Measurements from ENCODE around the gene SCAF11. TPM values are rescaled to one million over a fixed set of nuclear protein-coding genes. Genes with fewer than 3 reads are reported as not detected.
A peak's percentile ranks its signal among the peaks of the same experiment; 100 is the strongest.

SCAF11 gene
- total and polyA plus RNA-seq, 2 experiments from 2014 or later = 77.0 to 84.8 TPM

- TF ChIP-seq, protein P1, sequence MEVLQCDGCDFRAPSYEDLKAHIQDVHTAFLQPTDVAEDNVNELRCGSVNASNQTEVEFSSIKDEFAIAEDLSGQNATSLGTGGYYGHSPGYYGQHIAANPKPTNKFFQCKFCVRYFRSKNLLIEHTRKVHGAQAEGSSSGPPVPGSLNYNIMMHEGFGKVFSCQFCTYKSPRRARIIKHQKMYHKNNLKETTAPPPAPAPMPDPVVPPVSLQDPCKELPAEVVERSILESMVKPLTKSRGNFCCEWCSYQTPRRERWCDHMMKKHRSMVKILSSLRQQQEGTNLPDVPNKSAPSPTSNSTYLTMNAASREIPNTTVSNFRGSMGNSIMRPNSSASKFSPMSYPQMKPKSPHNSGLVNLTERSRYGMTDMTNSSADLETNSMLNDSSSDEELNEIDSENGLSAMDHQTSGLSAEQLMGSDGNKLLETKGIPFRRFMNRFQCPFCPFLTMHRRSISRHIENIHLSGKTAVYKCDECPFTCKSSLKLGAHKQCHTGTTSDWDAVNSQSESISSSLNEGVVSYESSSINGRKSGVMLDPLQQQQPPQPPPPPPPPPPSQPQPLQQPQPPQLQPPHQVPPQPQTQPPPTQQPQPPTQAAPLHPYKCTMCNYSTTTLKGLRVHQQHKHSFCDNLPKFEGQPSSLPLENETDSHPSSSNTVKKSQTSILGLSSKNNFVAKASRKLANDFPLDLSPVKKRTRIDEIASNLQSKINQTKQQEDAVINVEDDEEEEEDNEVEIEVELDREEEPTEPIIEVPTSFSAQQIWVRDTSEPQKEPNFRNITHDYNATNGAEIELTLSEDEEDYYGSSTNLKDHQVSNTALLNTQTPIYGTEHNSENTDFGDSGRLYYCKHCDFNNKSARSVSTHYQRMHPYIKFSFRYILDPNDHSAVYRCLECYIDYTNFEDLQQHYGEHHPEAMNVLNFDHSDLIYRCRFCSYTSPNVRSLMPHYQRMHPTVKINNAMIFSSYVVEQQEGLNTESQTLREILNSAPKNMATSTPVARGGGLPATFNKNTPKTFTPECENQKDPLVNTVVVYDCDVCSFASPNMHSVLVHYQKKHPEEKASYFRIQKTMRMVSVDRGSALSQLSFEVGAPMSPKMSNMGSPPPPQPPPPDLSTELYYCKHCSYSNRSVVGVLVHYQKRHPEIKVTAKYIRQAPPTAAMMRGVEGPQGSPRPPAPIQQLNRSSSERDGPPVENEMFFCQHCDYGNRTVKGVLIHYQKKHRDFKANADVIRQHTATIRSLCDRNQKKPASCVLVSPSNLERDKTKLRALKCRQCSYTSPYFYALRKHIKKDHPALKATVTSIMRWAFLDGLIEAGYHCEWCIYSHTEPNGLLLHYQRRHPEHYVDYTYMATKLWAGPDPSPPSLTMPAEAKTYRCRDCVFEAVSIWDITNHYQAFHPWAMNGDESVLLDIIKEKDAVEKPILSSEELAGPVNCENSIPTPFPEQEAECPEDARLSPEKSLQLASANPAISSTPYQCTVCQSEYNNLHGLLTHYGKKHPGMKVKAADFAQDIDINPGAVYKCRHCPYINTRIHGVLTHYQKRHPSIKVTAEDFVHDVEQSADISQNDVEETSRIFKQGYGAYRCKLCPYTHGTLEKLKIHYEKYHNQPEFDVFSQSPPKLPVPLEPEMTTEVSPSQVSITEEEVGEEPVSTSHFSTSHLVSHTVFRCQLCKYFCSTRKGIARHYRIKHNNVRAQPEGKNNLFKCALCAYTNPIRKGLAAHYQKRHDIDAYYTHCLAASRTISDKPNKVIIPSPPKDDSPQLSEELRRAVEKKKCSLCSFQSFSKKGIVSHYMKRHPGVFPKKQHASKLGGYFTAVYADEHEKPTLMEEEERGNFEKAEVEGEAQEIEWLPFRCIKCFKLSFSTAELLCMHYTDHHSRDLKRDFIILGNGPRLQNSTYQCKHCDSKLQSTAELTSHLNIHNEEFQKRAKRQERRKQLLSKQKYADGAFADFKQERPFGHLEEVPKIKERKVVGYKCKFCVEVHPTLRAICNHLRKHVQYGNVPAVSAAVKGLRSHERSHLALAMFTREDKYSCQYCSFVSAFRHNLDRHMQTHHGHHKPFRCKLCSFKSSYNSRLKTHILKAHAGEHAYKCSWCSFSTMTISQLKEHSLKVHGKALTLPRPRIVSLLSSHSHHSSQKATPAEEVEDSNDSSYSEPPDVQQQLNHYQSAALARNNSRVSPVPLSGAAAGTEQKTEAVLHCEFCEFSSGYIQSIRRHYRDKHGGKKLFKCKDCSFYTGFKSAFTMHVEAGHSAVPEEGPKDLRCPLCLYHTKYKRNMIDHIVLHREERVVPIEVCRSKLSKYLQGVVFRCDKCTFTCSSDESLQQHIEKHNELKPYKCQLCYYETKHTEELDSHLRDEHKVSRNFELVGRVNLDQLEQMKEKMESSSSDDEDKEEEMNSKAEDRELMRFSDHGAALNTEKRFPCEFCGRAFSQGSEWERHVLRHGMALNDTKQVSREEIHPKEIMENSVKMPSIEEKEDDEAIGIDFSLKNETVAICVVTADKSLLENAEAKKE (CRISPR knock-in tag; IDR thresholded peaks at IDR 0.05) = no peak
- TF ChIP-seq POLR2AphosphoS5 (IDR thresholded peaks at IDR 0.05; ENCODE audit: low read depth) (no peak), STAT1 (IDR thresholded peaks at IDR 0.05; ENCODE audit: unreplicated experiment) (no peak), JUNB (IDR thresholded peaks at IDR 0.05; ENCODE audit: unreplicated experiment) (no peak), NANOG (IDR thresholded peaks at IDR 0.05; ENCODE audit: borderline replicate concordance) (no peak)
- TF ChIP-seq, protein P2, sequence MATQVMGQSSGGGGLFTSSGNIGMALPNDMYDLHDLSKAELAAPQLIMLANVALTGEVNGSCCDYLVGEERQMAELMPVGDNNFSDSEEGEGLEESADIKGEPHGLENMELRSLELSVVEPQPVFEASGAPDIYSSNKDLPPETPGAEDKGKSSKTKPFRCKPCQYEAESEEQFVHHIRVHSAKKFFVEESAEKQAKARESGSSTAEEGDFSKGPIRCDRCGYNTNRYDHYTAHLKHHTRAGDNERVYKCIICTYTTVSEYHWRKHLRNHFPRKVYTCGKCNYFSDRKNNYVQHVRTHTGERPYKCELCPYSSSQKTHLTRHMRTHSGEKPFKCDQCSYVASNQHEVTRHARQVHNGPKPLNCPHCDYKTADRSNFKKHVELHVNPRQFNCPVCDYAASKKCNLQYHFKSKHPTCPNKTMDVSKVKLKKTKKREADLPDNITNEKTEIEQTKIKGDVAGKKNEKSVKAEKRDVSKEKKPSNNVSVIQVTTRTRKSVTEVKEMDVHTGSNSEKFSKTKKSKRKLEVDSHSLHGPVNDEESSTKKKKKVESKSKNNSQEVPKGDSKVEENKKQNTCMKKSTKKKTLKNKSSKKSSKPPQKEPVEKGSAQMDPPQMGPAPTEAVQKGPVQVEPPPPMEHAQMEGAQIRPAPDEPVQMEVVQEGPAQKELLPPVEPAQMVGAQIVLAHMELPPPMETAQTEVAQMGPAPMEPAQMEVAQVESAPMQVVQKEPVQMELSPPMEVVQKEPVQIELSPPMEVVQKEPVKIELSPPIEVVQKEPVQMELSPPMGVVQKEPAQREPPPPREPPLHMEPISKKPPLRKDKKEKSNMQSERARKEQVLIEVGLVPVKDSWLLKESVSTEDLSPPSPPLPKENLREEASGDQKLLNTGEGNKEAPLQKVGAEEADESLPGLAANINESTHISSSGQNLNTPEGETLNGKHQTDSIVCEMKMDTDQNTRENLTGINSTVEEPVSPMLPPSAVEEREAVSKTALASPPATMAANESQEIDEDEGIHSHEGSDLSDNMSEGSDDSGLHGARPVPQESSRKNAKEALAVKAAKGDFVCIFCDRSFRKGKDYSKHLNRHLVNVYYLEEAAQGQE (IDR thresholded peaks at IDR 0.05; ENCODE audit: unreplicated experiment) = no peak
These were observed 12.8 kb downstream of the SCAF11 start (continued) for GRCh38 chr12:45977620-45978019.

DNA sequence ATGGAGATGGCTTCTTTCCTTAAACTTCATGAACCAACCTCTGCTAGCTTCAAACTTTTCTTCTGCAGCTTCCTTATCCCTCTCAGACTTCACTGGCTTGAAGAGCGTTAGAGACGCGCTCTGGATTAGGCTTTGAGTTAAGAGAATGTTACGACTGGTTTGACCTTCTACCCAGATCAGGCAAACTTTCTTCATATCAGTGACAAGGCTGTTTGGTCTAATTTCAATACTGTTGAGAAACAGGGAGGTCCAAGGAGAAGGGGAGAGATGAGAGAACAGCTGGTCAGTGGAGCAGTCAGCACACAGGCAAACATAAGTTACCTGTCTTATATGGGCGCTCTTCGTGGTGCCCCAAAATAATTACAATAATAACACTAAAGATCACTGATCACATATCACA, 14.9 kb downstream of the SCAF11 start:
- H3K27ac ChIP-seq (ENCODE audit: low read depth) = no peak overlapping the region
- H3K36me3 Mint-ChIP-seq (ENCODE audit: low read depth) = peaks cover 4% of the 10 kb centered on the region; the same call in 1 of the 3 replicates
- H3K36me3 ChIP-seq (ENCODE audit: insufficient read depth) = no peaks in the 10 kb centered on the region
- peaks cover 27% of the 10 kb centered on the region for H3K4me1 Mint-ChIP-seq
- H3K4me3 ChIP-seq = no peak overlapping the region
- ATAC-seq = no peak
- H3K27me3 ChIP-seq (ENCODE audit: insufficient read depth) = no peaks in the 10 kb centered on the region
- no peaks in the 10 kb centered on the region for H3K9me2 ChIP-seq (ENCODE audit: insufficient read depth)
- H3K27me3 Mint-ChIP-seq (ENCODE audit: insufficient read depth, low read depth, poor library complexity) = no peaks in the 10 kb centered on the region
- 0 out of 2 replicates have a peak overlapping the region, but pooled peaks have one; percentile 37 for H3K27ac Mint-ChIP-seq
- H3K9me3 Mint-ChIP-seq = no peaks in the 10 kb centered on the region
- no peak for DNase-seq (ENCODE audit: low spot score)
- H3K4me3 Mint-ChIP-seq = no peak overlapping the region
- no peak overlapping the region for H2AFZ ChIP-seq
- H3K4me1 ChIP-seq (ENCODE audit: insufficient read depth) = no peaks in the 10 kb centered on the region
- H4K20me1 ChIP-seq (replicated peaks; ENCODE audit: insufficient read depth) = peaks cover 41% of the 10 kb centered on the region
- no peak overlapping the region for H3K4me2 ChIP-seq
- no peaks in the 10 kb centered on the region for H3F3A ChIP-seq (replicated peaks; ENCODE audit: low read depth)
- H3K79me2 ChIP-seq (replicated peaks; ENCODE audit: insufficient read depth) = peaks cover 96% of the 10 kb centered on the region
- TF ChIP-seq ETS1 (IDR thresholded peaks at IDR 0.05) = no peak
- no peak for TF ChIP-seq ZNF331 (CRISPR knock-in tag; IDR thresholded peaks at IDR 0.05; ENCODE audit: low read depth)
- TF ChIP-seq CREB1 (CRISPR knock-in tag; IDR thresholded peaks at IDR 0.05; ENCODE audit: low read depth) = no peak
- no peak for TF ChIP-seq CTCF (conservative IDR thresholded peaks at IDR 0.05; ENCODE audit: low read depth in 2 of 2)
- no peak for TF ChIP-seq EZH2 (IDR thresholded peaks at IDR 0.05; ENCODE audit: low read depth, unreplicated experiment)
- TF ChIP-seq POLR2AphosphoS5 (IDR thresholded peaks at IDR 0.05; ENCODE audit: low read depth) = no peak
